H9 (cell line): Measurements from ENCODE around the gene BAIAP2. TPM values are rescaled to one million over a fixed set of nuclear protein-coding genes. Genes with fewer than 3 reads are reported as not detected.
A peak's percentile ranks its signal among the peaks of the same experiment; 100 is the strongest.

Experiments used
- DNase-seq: peaks from one replicate; pipeline ENCODE4 v3.0.0-alpha.2; 2017
- H2AFZ ChIP-seq: one replicate; pipeline ENCODE4 v1.6.1; 2013; ENCODE audit warnings: mild to moderate bottlenecking, low read length, control low read depth, moderate library complexity
- H2AK5ac ChIP-seq: 2 replicates; pipeline ENCODE4 v1.6.1; 2013; ENCODE audit warnings: low read length, control low read depth, mixed read lengths; ENCODE audit not compliant: insufficient read length
- H2BK120ac ChIP-seq: one replicate; pipeline ENCODE4 v1.6.1; 2013; ENCODE audit warnings: low read depth, mild to moderate bottlenecking, low read length, control low read depth, inconsistent platforms; ENCODE audit not compliant: poor library complexity, severe bottlenecking
- H2BK12ac ChIP-seq: 2 replicates; pipeline ENCODE4 v1.6.1; 2013; ENCODE audit warnings: low read length, control low read depth, mixed read lengths, low read depth; ENCODE audit not compliant: insufficient read length
- H2BK15ac ChIP-seq: 2 replicates; pipeline ENCODE4 v1.6.1; 2013; ENCODE audit warnings: low read depth, low read length, control low read depth
- H2BK20ac ChIP-seq: one replicate; pipeline ENCODE4 v1.6.1; 2013; ENCODE audit warnings: low read depth, mild to moderate bottlenecking, low read length, control low read depth, inconsistent platforms; ENCODE audit not compliant: poor library complexity, severe bottlenecking
- H2BK5ac ChIP-seq: 2 replicates; pipeline ENCODE4 v1.6.1; 2013; ENCODE audit warnings: low read length, control low read depth, mixed read lengths; ENCODE audit not compliant: insufficient read length
- H3K14ac ChIP-seq: 2 replicates; pipeline ENCODE4 v1.6.1; 2013; ENCODE audit warnings: low read length, control low read depth; ENCODE audit not compliant: insufficient read depth
- H3K18ac ChIP-seq: 2 replicates; pipeline ENCODE4 v1.6.1; 2013; ENCODE audit warnings: low read depth, mild to moderate bottlenecking, mixed read lengths, low read length, control low read depth; ENCODE audit not compliant: insufficient read length
- H3K23ac ChIP-seq: 2 replicates; pipeline ENCODE4 v1.6.1; 2013; ENCODE audit warnings: low read length, control low read depth, mixed read lengths, low read depth; ENCODE audit not compliant: insufficient read length
- H3K23me2 ChIP-seq: 2 replicates; pipeline ENCODE4 v1.6.1; 2013; ENCODE audit warnings: low read depth, mild to moderate bottlenecking, mixed read lengths, low read length, control low read depth; ENCODE audit not compliant: insufficient read length, poor library complexity, severe bottlenecking
- H3K27ac ChIP-seq: 2 replicates; pipeline ENCODE4 v1.5.1; 2013; ENCODE audit warnings: low read length, control low read depth, mixed read lengths, low read depth; ENCODE audit not compliant: insufficient read length
- H3K27me3 ChIP-seq: 2 replicates; pipeline ENCODE4 v1.6.1; 2013; ENCODE audit warnings: low read length, control low read depth, inconsistent platforms; ENCODE audit not compliant: insufficient read depth
- H3K4ac ChIP-seq: 2 replicates; pipeline ENCODE4 v1.6.1; 2013; ENCODE audit warnings: low read depth, mild to moderate bottlenecking, control low read depth, inconsistent platforms, low read length, moderate library complexity
- H3K4me1 ChIP-seq: 2 replicates; pipeline ENCODE4 v1.6.1; 2013; ENCODE audit warnings: low read length, control low read depth, inconsistent platforms; ENCODE audit not compliant: insufficient read depth
- H3K4me2 ChIP-seq: 2 replicates; pipeline ENCODE4 v1.6.1; 2013; ENCODE audit warnings: low read length, control low read depth, mixed read lengths; ENCODE audit not compliant: insufficient read length, insufficient read depth
- H3K56ac ChIP-seq: 2 replicates; pipeline ENCODE4 v1.6.1; 2013; ENCODE audit warnings: low read depth, mild to moderate bottlenecking, mixed read lengths, low read length, control low read depth; ENCODE audit not compliant: insufficient read length
- H3K79me1 ChIP-seq: 2 replicates; pipeline ENCODE4 v1.6.1; 2013; ENCODE audit warnings: low read depth, mild to moderate bottlenecking, moderate library complexity, low read length, control low read depth, inconsistent platforms; ENCODE audit not compliant: insufficient read depth, poor library complexity, severe bottlenecking
- H3K79me2 ChIP-seq: 2 replicates; pipeline ENCODE4 v1.6.1; 2013; ENCODE audit warnings: low read length, control low read depth, inconsistent platforms; ENCODE audit not compliant: insufficient read depth
- H3K9ac ChIP-seq: 2 replicates; pipeline ENCODE4 v1.6.1; 2013; ENCODE audit warnings: low read length, control low read depth, mixed read lengths; ENCODE audit not compliant: insufficient read length; ENCODE audit errors: extremely low read depth
- H3K9me3 ChIP-seq: one replicate; pipeline ENCODE4 v1.6.1; 2013; ENCODE audit warnings: low read depth, low read length, inconsistent platforms; ENCODE audit not compliant: control insufficient read depth
- H3T11ph ChIP-seq: one replicate; pipeline ENCODE4 v1.6.1; 2013; ENCODE audit warnings: mild to moderate bottlenecking, low read length, control low read depth, inconsistent platforms
- H4K20me1 ChIP-seq: one replicate; pipeline ENCODE4 v1.6.1; 2013; ENCODE audit not compliant: control insufficient read depth, insufficient read length, insufficient read depth
- H4K5ac ChIP-seq: 2 replicates; pipeline ENCODE4 v1.6.1; 2013; ENCODE audit warnings: low read depth, mild to moderate bottlenecking, mixed read lengths, low read length, control low read depth; ENCODE audit not compliant: insufficient read length
- H4K8ac ChIP-seq: replicated peaks from 2 replicates; pipeline ENCODE4 v1.6.1; 2013; ENCODE audit warnings: low read length, control low read depth, mixed read lengths, low read depth; ENCODE audit not compliant: insufficient read length
- H4K91ac ChIP-seq: 2 replicates; pipeline ENCODE4 v1.6.1; 2013; ENCODE audit warnings: low read depth, mild to moderate bottlenecking, moderate library complexity, mixed read lengths, low read length, control low read depth; ENCODE audit not compliant: insufficient read length
- H3K27ac Mint-ChIP-seq, 3 experiments: 2 replicates in 2 of 3; 3 replicates in 1 of 3; pipeline ENCODE4 v1.8.0; 2020 to 2021; ENCODE audit warnings: mixed read lengths in 3 of 3, mild to moderate bottlenecking in 1 of 3, moderate library complexity in 1 of 3
- H3K27me3 Mint-ChIP-seq: 2 replicates; pipeline ENCODE4 v1.8.0; 2021; ENCODE audit warnings: low read depth, mild to moderate bottlenecking, moderate library complexity, mixed read lengths
- H3K36me3 Mint-ChIP-seq, 3 experiments: 2 replicates in 2 of 3; 3 replicates in 1 of 3; pipeline ENCODE4 v1.8.0; 2020 to 2021; ENCODE audit warnings: low read depth in 3 of 3, mixed read lengths in 3 of 3; ENCODE audit not compliant: insufficient read depth in 1 of 3
- H3K4me1 Mint-ChIP-seq, 2 experiments: 2 replicates each; pipeline ENCODE4 v1.8.0; 2020; ENCODE audit warnings: mixed read lengths in 2 of 2
- H3K4me3 Mint-ChIP-seq, 2 experiments: 2 replicates in 1 of 2; 3 replicates in 1 of 2; pipeline ENCODE4 v1.8.0; 2020 to 2021; ENCODE audit warnings: mild to moderate bottlenecking in 2 of 2, mixed read lengths in 2 of 2, moderate library complexity in 1 of 2
- H3K9me3 Mint-ChIP-seq, 2 experiments: 2 replicates in 1 of 2; 3 replicates in 1 of 2; pipeline ENCODE4 v1.8.0; 2020; ENCODE audit warnings: mild to moderate bottlenecking in 2 of 2, mixed read lengths in 2 of 2, moderate library complexity in 1 of 2
- CTCF ChIP-seq: fragments of 200-600 bp; sonication (generic); conservative IDR thresholded peaks from 3 replicates; pipeline ENCODE4 v1.8.0; 2021; ENCODE audit warnings: antibody characterized with exemption, mild to moderate bottlenecking
- WGBS: extraction: QIAGEN DNeasy Blood & Tissue Kit; methylation state at CpG from one replicate; pipeline ENCODE4 v1.1.7; 2013; ENCODE audit warnings: missing lambda C conversion rate, low lambda C conversion rate, mixed read lengths; ENCODE audit not compliant: insufficient read length; ENCODE audit errors: extremely low coverage; 5-methylcytosine and 5-hydroxymethylcytosine counted together
- total RNA-seq: library from RNA; stranded (reverse); gene quantifications from 2 replicates; pipeline ENCODE4 v1.2.1, GENCODE V29; 2021

Gene BAIAP2
- total RNA-seq, 1 experiment from 2014 or later, result 27.8 TPM

GRCh38 chr17:81099888-81100287, 64.9 kb downstream of the BAIAP2 start:
- Histone ChIP-seq H2BK15ac (no peak overlapping the region), H3K4me1 (no peaks in the 10 kb centered on the region; the same call in 1 of the 2 replicates), H3K27me3 (no peaks in the 10 kb centered on the region), H3K27ac (no peak overlapping the region), H3K9ac (no peak overlapping the region), H3K79me2 (no peaks in the 10 kb centered on the region), H3K23ac (no peak overlapping the region), H3K14ac (no peak overlapping the region), H2AK5ac (no peak overlapping the region), H3K23me2 (peaks cover 3% of the 10 kb centered on the region), H2BK5ac (no peak overlapping the region), H2AFZ (no peak overlapping the region), H4K20me1 (no peaks in the 10 kb centered on the region), H3K9me3 (no peaks in the 10 kb centered on the region), H3K18ac (no peak overlapping the region), H3K4ac (no peak overlapping the region), H2BK20ac (no peak overlapping the region), H4K5ac (no peak overlapping the region), H3K4me2 (no peak overlapping the region), H3K56ac (no peak overlapping the region), H3K79me1 (no peaks in the 10 kb centered on the region), H2BK120ac (no peak overlapping the region), H3T11ph (no peak overlapping the region), H2BK12ac (no peak overlapping the region), H4K91ac (no peak overlapping the region), H4K8ac (no peak overlapping the region)
- H3K9me3 Mint-ChIP-seq, result no peaks in the 10 kb centered on the region; a peak in 1 of 5 replicates
- no peak overlapping the region for H3K4me3 Mint-ChIP-seq
- no peak for TF ChIP-seq CTCF
- no CpG with 5 or more reads among the region's 23 CpGs for WGBS
- DNase-seq, result no peak
- H3K27me3 Mint-ChIP-seq, result no peaks in the 10 kb centered on the region
- H3K4me1 Mint-ChIP-seq, result peaks cover 18 to 22% of the 10 kb centered on the region in 2 experiments
- peak overlapping the region in 2 of 3 experiments; percentile 40 to 43; a peak in 1 of 7 replicates for H3K27ac Mint-ChIP-seq
- no peaks in the 10 kb centered on the region; a peak in 1 of 7 replicates for H3K36me3 Mint-ChIP-seq
